Endodermal cell (in vitro differentiated cells): ENCODE results near the gene CTDSP1. TPM values are rescaled to one million over a fixed set of nuclear protein-coding genes. Genes with fewer than 3 reads are reported as not detected.
A peak's percentile ranks its signal among the peaks of the same experiment; 100 is the strongest.

Source experiments
- DNase-seq: peaks from one replicate; pipeline ENCODE4 v3.0.0-alpha.2; 2017
- H3K27ac ChIP-seq: 2 replicates; pipeline ENCODE4 v1.5.1; 2013; ENCODE audit warnings: mild to moderate bottlenecking, low read depth, low read length, moderate library complexity
- H3K27me3 ChIP-seq: 2 replicates; pipeline ENCODE4 v1.6.1; 2013; ENCODE audit warnings: mild to moderate bottlenecking, low read length, moderate library complexity; ENCODE audit not compliant: insufficient read depth, control insufficient read depth, poor library complexity, severe bottlenecking
- H3K36me3 ChIP-seq: 2 replicates; pipeline ENCODE4 v1.7.0; 2013; ENCODE audit warnings: mild to moderate bottlenecking, low read length, moderate library complexity; ENCODE audit not compliant: control insufficient read depth, insufficient read depth
- H3K4me1 ChIP-seq: one replicate; pipeline ENCODE4 v1.7.0; 2013; ENCODE audit warnings: low read length; ENCODE audit not compliant: control insufficient read depth, insufficient read depth
- H3K4me3 ChIP-seq: 2 replicates; pipeline ENCODE4 v1.5.1; 2013; ENCODE audit warnings: mild to moderate bottlenecking, low read length, moderate library complexity
- H3K9ac ChIP-seq: 2 replicates; pipeline ENCODE4 v1.6.1; 2013; ENCODE audit warnings: mild to moderate bottlenecking, low read length, moderate library complexity; ENCODE audit not compliant: poor library complexity, severe bottlenecking; ENCODE audit errors: extremely low read depth
- H3K9me3 ChIP-seq: 2 replicates; pipeline ENCODE4 v1.6.1; 2013; ENCODE audit warnings: mild to moderate bottlenecking, low read length, moderate library complexity; ENCODE audit not compliant: control insufficient read depth
- H3K27ac Mint-ChIP-seq: 2 replicates; pipeline ENCODE4 v1.8.0; 2020; ENCODE audit warnings: mixed read lengths
- H3K27me3 Mint-ChIP-seq: 2 replicates; pipeline ENCODE4 v1.8.0; 2021; ENCODE audit warnings: mild to moderate bottlenecking, mixed read lengths; ENCODE audit not compliant: insufficient read depth
- H3K36me3 Mint-ChIP-seq: 2 replicates; pipeline ENCODE4 v1.8.0; 2020; ENCODE audit warnings: low read depth, mixed read lengths
- H3K4me1 Mint-ChIP-seq: 2 replicates; pipeline ENCODE4 v1.8.0; 2020; ENCODE audit warnings: mixed read lengths
- H3K4me3 Mint-ChIP-seq: 2 replicates; pipeline ENCODE4 v1.8.0; 2020; ENCODE audit warnings: mild to moderate bottlenecking, moderate library complexity, mixed read lengths
- H3K9me3 Mint-ChIP-seq: 2 replicates; pipeline ENCODE4 v1.8.0; 2020; ENCODE audit warnings: mild to moderate bottlenecking, mixed read lengths
- CTCF ChIP-seq: fragments of 200-600 bp; sonication (generic); conservative IDR thresholded peaks from 2 replicates; pipeline ENCODE4 v1.5.0; 2021; ENCODE audit warnings: antibody characterized with exemption, mild to moderate bottlenecking
- WGBS, 2 experiments: methylation state at CpG; one replicate each; pipeline versions ENCODE4 v1.1.5 to v1.1.7; 2013; ENCODE audit warnings: missing lambda C conversion rate in 2 of 2, mixed read lengths in 1 of 2; ENCODE audit not compliant: insufficient coverage in 1 of 2, insufficient read length in 1 of 2; 5-methylcytosine and 5-hydroxymethylcytosine counted together
- total RNA-seq, 2 donors: library from RNA; stranded (reverse); fragmentation: NEBNext Ultra II Directional in 1 of 2; extraction: Animal tissue kit (Norgen Biotek cat#: 25700) in 1 of 2; gene quantifications; 2 replicates in 1 of 2; 3 replicates in 1 of 2; pipeline ENCODE4 v1.2.1, GENCODE V29; 2021

Gene CTDSP1
- total RNA-seq, 2 donors from 2014 or later, result 66.8 to 123 TPM

- TF ChIP-seq CTCF, result no peak
- H3K36me3 ChIP-seq, result peaks cover under 1% of the 10 kb centered on the region
- Mint-ChIP-seq H3K27me3 (no peaks in the 10 kb centered on the region), H3K4me1 (peaks cover 11% of the 10 kb centered on the region), H3K36me3 (peaks cover 13% of the 10 kb centered on the region), H3K4me3 (no peak overlapping the region), H3K27ac (no peak overlapping the region), H3K9me3 (no peaks in the 10 kb centered on the region)
- H3K9ac ChIP-seq, result no peak overlapping the region
- 88 to 92% methylated on average over 8 to 9 of the region's 9 CpGs for WGBS, 2 experiments
- H3K27ac ChIP-seq, result no peak overlapping the region
- no peaks in the 10 kb centered on the region for H3K27me3 ChIP-seq
- H3K9me3 ChIP-seq, result no peaks in the 10 kb centered on the region
- DNase-seq, result no peak
- H3K4me3 ChIP-seq, result no peak overlapping the region
- peaks cover 7% of the 10 kb centered on the region for H3K4me1 ChIP-seq
These were observed 22.9 kb downstream of the CTDSP1 start for GRCh38 chr2:218422403-218423086.

DNA sequence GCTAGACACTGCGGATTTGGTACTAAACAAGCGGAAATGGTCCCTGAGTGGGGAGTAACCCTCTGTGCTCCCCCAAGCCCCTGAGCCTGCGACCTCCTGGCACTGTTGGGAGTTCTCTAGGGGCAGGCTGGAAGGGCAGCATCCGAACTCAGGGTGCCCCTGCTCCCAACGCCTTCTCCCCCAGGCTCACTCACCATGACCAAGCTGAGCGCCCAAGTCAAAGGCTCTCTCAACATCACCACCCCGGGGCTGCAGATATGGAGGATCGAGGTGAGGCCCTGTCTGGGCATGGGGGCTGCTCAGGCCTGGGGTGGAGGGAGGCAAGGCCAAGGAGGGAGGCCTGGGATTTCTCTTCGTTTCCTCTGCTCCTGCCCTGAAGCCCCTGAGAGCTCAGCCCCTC lies 23.9 kb downstream of the CTDSP1 start:
- no peak for DNase-seq
- Histone ChIP-seq H3K36me3 (peaks cover 4% of the 10 kb centered on the region), H3K4me1 (peaks cover 7% of the 10 kb centered on the region)

DNA sequence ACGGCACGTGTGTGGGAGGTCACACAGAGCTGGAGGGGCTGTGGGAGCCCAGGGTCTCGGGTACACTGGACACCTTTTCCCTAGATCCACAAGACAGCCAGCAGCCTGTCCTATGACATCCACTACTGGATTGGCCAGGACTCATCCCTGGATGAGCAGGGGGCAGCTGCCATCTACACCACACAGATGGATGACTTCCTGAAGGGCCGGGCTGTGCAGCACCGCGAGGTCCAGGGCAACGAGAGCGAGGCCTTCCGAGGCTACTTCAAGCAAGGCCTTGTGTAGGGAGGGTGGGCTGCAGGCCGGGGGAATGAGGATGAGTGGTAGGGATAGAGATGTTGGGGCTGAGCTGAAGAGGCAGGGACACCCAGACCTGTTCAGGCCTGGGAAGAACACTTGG lies 25.9 kb downstream of the CTDSP1 start:
- Mint-ChIP-seq H3K27me3 (no peaks in the 10 kb centered on the region), H3K27ac (peak overlapping the region; percentile 48), H3K4me3 (no peak overlapping the region), H3K4me1 (peaks cover 3% of the 10 kb centered on the region), H3K9me3 (no peaks in the 10 kb centered on the region), H3K36me3 (peaks cover 34% of the 10 kb centered on the region)
- Histone ChIP-seq H3K27ac (no peak overlapping the region), H3K9me3 (no peaks in the 10 kb centered on the region), H3K9ac (no peak overlapping the region), H3K27me3 (no peaks in the 10 kb centered on the region), H3K4me1 (no peaks in the 10 kb centered on the region), H3K36me3 (peaks cover 4% of the 10 kb centered on the region), H3K4me3 (no peak overlapping the region)
- no peak for DNase-seq
- 90 to 94% methylated on average over 2 to 10 of the region's 10 CpGs for WGBS, 2 experiments
- TF ChIP-seq CTCF, result no peak

More for the DNA sequence above, 23.9 kb downstream of the CTDSP1 start:
- no peaks in the 10 kb centered on the region for H3K9me3 ChIP-seq
- peaks cover 20% of the 10 kb centered on the region for H3K36me3 Mint-ChIP-seq
- H3K9ac ChIP-seq, result no peak overlapping the region
- H3K9me3 Mint-ChIP-seq, result no peaks in the 10 kb centered on the region
- H3K27ac Mint-ChIP-seq, result no peak overlapping the region
- H3K27ac ChIP-seq, result no peak overlapping the region
- H3K4me1 Mint-ChIP-seq, result peaks cover 11% of the 10 kb centered on the region
- H3K4me3 ChIP-seq, result no peak overlapping the region
- no peak overlapping the region for H3K4me3 Mint-ChIP-seq
- 91 to 97% methylated on average over 5 to 9 of the region's 9 CpGs for WGBS, 2 experiments
- H3K27me3 ChIP-seq, result no peaks in the 10 kb centered on the region
- no peaks in the 10 kb centered on the region for H3K27me3 Mint-ChIP-seq
- TF ChIP-seq CTCF, result no peak
